ENCODE measurements around the gene CCDC18.

DNA sequence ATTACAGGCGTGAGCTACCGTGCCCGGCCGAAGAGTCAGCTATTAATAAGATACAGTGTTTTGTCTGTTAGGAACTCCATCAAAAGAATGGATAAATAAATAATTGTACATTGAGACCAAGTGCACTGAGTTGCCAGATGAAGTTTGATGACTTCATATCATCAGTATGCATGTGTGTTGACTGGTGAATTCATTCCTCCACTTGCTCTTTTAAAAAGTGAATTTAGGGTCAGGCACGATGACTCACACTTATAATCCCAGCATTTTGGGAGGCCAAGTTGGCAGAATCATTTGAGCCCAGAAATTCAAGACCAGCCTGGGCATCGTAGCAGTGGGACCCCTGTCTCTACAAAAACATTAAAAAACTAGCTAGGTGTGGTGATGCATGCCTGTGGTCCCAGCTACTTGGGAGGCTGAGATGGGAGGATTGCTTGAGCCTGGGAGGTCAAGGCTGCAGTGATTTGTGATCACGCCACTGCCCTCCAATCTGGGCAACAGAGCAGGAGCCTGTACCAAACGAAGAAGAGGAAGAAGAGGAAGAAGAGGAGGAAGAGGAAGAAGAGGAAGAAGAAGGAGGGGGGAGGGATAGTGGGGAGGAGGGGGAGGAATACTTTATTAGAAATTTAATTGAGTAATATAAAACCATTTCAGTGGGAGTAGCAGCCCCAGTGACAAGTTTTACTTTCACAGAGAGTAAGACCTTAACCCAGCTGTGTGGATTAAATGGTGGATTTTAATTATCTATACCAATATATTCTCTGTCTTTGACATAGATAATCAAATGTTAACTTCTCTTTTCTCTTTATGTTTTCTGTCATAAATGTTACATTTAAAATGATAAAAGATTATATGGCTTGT is 74.9 kb downstream of the CCDC18 start:
- no peak for TF ChIP-seq POLR2A (IDR thresholded peaks at IDR 0.05)
- TF ChIP-seq, protein P1, sequence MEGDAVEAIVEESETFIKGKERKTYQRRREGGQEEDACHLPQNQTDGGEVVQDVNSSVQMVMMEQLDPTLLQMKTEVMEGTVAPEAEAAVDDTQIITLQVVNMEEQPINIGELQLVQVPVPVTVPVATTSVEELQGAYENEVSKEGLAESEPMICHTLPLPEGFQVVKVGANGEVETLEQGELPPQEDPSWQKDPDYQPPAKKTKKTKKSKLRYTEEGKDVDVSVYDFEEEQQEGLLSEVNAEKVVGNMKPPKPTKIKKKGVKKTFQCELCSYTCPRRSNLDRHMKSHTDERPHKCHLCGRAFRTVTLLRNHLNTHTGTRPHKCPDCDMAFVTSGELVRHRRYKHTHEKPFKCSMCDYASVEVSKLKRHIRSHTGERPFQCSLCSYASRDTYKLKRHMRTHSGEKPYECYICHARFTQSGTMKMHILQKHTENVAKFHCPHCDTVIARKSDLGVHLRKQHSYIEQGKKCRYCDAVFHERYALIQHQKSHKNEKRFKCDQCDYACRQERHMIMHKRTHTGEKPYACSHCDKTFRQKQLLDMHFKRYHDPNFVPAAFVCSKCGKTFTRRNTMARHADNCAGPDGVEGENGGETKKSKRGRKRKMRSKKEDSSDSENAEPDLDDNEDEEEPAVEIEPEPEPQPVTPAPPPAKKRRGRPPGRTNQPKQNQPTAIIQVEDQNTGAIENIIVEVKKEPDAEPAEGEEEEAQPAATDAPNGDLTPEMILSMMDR (IDR thresholded peaks at IDR 0.05): no peak
